ENCODE results near the gene CACNA1C.
"Not testable (repeated sequence)": the region's sequence is repeated elsewhere in the genome, so short reads cannot be mapped to it uniquely, and the experiment has no call there.

The CACNA1C gene

DNA sequence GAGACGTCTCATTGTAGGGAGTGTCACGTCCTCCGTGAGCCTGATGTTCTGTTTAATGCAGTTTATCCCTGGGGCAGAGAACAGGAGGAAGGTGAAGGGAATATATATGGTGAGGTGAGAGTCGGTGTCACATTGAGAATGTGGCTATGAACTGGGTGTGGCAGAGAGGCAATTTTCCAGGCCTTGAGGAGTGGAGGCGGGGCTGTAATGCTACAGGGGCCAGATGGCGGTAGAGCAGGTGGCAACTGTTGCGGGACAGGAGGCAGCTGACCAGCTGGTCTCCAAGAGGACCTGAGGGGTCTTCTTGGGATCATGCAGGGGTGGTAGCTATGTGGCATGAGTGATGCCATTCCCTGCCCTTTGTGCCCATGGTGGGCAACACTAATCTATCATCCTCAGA, 59.6 kb downstream of the CACNA1C start:
- DNase-seq (ENCODE audit: low spot score): no peak

DNA sequence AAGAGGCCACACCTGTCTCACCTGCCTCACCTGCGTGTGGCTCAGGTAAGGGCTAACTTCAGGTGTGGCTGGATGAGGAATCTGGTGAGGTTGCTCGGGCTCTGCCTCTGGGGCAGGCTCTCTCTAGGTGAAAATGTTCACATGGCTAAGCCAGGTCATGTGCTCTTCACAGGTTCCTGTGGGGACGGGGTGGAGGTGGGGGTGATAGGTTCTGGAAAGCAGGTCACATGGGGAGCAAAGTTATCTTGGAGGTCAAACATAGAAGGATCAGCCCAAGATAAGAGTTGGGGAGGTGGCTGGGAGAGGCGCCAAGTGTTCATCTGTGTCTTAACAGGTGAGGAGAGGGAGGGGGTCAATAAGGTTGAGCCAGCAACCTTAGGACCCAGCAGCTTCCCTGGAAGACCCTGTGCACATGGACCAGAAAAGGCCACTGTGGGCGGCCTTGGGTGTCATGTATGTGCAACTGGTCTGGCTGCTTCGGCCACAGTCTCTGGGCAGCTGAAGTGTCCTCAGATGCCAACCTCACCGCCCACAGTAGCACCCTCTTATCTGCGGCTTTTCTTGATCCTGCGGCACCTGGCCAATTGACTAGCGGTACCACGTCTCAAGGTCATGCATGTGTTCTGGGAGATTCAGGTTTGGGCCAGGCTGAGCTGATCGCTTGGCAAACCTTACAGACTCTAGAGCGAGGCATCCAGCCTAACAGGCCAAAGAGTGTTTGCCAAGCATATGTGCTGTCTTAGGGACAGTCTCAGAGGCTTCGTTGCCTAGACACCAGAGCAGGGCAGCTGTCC, 60.5 kb downstream of the CACNA1C start:
- no peak for DNase-seq (ENCODE audit: low spot score)

DNA sequence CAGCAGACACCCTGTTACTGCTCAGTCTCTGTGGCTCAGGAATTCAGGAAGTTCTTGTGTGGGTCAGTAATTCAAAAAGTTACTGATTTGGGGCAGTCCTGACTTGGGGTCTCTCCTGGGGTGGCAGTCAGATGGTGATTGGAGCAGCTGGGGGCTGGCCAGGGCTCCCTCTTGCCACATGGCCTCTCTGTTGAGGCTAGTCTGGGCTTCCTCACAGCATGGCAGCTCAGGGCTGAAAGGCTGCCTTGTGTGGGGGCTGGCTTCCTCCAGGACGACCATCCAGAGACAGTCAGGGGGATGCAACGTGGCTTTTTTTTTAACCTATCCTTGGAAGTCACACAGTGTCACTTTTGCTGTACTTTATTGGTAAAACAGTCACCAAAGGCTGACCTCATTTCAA, 61.3 kb downstream of the CACNA1C start:
- DNase-seq (ENCODE audit: low spot score): no peak

DNA sequence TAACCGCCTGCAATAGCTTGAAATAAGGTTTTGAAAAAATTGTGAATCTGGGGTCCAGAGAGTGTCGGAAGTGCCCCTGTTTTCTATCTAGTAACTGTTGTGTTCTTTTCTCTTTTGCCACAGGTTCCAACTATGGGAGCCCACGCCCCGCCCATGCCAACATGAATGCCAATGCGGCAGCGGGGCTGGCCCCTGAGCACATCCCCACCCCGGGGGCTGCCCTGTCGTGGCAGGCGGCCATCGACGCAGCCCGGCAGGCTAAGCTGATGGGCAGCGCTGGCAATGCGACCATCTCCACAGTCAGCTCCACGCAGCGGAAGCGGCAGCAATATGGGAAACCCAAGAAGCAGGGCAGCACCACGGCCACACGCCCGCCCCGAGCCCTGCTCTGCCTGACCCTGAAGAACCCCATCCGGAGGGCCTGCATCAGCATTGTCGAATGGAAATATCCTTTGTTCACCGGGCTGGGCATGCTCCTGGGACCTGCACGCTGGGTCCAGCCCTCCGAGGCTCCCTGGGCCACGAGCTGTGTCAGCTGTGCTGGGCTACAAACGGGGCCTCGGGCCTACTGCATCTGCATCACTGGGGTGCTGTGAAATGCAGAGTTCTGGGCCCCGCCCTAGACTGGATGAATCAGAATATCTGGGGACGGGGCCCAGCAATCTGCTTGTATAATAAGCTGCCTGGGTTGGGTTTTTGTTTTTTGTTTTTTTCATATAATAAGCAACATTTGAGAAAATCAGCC, 62.5 kb downstream of the CACNA1C start:
- DNase-seq (ENCODE audit: low spot score): no peak

DNA sequence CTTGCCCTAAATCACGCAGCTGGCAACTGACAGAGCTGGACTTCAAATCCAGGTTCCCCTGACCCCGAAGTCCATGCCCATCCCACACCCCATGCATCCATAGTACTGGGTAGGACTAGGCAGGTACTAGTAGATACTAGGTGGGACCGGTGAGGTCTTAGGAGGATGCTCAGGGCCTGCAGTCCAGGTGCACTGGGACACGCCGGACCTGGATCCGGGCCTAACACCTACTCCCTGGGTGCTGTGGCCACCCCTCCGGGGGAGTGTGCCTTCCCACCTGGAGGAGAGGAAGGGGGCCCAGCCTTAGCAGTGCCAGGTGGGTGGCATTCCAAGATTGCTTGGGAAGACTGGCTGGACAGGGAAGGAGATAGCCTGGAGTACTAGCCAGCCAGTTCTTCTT, 64.8 kb downstream of the CACNA1C start:
- no peak for DNase-seq (ENCODE audit: low spot score)

DNA sequence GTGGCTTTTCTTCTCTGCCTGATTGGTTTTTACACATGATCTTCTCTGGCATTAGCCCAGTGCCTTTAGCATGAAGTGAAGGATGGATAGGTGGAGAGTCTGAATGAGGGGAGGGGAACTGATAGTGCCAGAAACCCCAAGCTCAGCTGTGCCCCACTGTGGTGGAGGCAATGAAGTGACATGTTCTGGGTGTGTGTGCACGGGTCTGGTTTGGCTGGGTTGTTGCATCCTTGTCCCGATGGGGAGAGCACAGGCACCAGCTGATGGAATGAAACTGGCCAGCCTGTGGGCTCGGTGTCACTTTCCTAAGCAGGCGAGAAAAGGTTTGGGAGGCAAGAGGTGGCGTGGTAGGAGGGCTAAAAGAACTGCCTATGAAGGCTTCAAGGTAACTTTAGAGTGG, 65.3 kb downstream of the CACNA1C start:
- no peak for DNase-seq (ENCODE audit: low spot score)

DNA sequence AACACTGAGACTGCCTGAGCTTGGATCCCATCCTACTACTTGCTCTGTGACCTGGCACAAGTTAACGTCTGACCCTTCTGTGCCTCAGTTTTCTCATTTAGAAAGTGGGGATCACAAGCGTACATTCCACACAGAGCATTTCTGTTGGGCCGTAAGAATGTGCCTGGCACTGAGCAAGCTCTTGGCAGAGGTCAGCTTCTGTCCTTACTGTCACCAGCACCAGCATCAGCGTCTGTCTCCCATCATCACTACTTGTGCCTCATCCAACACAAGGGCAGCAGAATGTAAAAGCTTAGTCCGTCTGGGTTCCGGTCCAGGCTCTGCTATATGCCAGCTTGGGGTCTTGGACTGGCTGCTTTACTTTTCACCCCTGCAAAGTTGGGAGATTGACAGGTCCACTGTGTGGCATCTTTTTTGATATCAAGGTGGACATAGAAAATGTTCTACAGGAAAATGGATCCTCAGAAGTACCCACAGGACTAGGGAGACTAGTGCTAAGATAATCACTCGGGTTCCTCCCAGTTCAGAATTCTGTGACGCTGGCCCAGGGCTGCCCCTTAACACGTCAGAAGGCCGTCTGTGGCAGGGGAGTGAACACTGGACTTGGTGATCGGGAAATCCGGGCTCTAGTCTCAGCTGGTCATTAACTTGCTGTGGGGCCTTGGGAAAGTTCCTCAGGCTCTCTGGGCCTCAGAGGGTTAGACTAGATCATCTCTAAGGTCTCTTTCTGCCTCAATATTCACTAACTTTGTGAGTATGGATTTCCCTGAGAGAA, 65.9 kb downstream of the CACNA1C start:
- DNase-seq (ENCODE audit: low spot score): no peak

DNA sequence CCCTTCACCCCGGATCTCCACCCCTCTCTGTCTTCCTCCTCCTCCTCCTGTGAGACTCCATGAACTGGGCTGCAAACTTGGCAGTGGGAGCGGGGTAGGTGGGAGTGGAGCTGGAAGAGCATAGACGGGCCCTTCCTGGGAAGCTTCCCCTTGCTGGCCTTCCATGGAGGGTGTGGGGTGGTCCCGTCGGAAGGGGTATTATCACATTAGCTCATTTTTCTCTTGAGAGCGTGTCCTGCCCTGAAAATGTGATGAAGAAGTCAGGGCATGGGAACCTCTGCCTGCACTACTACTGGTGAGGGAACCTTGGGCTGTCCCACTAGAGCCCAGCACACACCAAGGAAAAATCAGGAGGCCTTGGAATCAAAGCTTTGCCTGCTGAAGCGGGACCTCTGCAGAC, 66.5 kb downstream of the CACNA1C start:
- no peak for DNase-seq (ENCODE audit: low spot score)

DNA sequence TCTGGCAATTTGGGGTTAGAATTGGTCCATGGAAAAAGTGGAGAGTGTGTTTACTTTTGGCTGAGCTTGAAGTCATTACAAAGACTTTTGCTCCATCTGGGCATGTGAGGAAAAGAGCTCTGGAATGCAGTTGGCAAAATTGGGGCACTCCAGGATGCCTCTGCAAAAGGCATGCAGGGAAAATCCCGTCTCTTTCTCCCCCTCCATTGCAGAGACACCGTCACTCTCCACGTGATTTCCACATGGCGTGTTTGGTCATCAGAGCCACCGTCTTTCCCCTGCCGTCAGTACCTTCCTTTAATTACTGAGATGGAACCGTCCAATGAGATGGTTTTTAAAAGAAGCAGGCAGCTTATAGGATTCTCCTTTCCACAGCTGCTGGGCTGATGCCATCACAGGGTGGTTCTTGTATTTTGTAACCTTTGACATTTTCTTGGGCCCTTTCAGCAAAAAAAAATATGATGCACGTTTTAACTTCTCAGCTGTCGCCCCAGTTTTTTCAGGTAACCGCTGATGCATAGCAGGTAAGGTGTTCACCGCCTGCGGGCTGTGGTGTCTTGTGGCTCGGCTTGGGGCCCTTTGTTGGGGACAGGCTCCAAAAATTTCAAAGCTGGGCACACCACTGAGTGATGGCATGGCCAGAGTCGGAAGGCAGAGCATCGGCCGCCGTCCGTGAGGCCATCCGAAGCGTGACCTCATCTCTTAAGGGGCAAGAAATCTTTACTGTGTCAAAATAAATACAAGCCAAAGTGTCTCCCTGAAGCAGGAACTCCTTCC, 68.4 kb downstream of the CACNA1C start:
- no peak for DNase-seq (ENCODE audit: low spot score)

DNA sequence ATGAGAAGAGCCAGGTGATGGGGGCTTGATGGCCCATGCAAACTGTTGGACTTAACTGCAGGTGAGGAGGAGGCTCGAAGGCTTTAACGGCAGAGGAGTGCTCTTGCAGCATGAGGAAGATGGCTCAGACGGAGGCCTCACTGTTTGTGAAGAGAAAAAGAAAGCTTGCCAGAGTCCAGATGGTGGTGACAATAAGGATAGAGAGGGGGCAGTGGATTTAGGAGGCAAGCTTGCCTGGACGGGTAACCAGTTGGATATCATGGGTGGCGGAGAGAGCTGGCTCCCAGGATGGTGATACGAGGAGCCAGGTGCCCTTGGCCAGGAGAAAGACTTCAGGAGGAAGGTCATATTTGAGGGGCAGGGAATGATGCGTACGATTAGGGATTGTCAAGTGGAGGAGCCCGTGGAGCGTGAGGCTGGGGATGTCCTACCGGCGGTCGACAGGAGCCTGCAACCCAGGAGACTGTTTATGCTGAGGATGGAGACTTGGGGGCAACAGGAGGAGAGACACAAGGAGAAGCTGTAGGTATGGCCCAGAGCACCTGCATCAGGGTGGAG, 71.8 kb downstream of the CACNA1C start:
- no peak for DNase-seq (ENCODE audit: low spot score)

DNA sequence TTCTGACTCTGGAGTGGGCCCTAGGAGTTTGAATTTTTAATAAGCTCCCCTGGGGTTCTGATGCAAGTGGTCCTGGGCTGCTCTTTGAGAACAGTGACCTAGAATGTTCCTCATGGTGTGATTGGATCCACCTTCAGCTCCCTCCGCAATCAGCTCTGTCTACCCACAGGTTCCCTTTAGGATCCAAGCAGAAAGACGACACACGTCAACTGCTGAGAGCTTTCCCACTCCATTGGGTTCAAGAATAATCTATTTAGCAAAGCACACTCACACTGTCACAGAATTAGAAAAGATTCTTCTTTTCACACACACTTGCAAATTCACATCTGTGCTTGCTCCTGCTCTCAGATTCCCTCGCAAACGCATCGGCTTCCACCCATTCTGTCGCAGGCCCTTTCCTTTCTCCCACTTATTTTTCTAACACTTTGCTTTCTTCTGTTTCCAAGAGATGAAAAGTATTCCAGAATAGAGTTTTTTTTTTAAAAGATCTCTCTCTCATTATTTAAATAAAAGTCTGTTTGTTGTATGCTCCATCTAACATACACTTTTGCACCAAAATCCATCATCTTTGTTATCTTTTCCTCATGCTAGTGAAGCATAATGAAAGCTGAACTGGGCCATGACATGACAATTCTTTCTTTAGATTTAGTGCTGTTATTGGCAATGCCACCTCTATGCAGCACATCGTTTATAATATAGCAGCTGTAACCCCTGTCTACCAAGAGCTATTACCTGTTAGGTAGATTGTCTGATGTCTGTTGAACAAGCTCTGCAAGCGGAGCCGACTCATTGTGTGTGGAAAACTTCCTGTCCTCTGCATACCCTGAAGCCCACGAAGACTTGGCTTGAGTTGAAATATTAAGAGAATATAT, 73.1 kb downstream of the CACNA1C start:
- DNase-seq (ENCODE audit: low spot score): no peak

DNA sequence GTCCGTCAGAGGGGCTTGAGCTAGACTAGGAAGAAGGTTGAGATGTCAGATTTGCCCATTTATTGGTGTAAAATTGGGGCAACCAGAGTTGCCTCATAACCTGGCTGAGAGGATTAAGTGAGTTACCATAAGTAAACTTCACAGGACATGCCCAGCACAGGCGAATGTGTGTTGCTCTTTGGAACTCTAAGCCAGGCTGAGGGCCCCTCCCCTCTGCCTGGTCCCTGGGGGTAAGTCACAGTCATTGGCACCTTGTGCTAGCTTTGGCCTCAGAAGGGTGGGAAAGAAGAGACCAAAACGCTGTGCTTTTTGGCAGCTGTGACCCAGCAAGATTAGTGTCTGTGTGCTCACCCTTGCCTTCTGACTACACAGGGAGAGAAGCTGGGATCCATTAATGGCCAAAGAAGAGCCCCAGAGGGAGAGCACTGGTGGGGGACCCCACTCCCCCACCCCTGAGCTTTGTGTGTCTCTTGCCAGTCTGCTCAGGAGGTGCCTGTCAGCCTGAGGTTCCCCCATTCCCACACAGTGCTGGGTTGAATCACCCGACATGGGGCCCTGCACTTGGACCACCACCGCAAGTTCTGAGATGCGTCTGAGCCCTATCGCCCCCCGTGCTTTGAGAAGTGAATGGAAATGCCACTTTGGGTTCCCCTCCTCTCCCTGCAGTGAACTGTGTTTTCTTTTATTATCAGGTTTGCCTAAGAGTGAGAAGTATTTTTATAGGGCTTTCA, 74.1 kb downstream of the CACNA1C start:
- DNase-seq (ENCODE audit: low spot score): no peak

DNA sequence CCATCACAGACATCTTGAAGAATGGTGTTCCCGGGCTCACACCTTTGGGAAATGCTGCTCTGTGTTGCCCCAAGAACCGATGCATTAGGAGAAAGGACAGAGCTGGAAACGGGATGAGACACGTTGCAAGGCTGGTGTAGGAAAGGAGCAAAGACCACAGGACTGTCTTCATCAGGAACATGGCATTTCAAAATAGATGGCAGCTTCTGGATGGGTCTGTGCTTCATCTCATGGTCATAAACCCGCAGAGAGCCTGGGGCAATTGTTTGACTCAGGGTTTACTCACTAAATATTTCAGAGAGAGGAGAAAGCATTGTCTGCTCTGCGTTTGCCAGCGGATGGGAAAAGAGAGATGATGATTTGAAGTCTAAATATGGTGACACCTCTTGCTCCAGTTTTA, 76.3 kb downstream of the CACNA1C start:
- DNase-seq (ENCODE audit: low spot score): peak; percentile 59

DNA sequence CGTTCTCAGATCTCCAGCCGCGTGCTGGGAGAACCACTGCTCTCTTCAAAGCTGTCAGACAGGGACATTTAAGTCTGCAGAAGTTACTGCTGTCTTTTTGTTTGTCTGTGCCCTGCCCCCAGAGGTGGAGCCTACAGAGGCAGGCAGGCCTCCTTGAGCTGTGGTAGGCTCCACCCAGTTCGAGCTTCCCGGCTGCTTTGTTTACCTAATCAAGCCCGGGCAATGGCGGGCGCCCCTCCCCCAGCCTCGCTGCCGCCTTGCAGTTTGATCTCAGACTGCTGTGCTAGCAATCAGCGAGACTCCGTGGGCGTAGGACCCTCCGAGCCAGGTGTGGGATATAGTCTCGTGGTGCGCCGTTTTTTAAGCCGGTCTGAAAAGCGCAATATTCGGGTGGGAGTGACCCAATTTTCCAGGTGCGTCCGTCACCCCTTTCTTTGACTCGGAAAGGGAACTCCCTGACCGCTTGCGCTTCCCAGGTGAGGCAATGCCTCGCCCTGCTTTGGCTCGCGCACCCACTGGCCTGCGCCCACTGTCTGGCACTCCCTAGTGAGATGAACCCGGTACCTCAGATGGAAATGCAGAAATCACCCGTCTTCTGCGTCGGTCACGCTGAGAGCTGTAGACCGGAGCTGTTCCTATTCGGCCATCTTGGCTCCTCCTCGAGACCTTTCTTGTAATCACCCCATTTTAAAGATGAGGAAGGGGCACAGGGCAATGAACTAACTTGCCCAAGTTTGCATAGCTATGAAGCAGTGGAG, 83.1 kb downstream of the CACNA1C start:
- not testable (repeated sequence) for DNase-seq (ENCODE audit: low spot score)

DNA sequence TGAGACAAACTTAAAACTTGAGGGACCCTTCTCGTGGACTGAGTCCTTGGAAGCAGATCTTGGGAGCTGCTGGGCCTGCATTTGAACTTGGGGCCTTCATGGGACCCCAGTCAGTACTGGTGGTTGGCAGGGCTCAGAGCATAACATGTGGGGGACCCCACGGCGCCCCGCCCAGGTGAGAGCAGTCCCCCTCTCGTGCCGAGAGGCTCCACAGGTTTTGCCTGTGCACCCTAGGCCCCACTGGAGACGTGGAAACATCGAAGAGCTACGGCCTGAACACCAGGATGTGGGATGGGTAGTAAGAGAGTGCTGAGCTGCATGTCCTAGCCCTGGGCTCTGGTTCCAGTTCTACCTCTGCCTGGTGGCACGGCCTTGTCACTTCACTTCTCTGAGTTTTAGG, 84.1 kb downstream of the CACNA1C start:
- DNase-seq (ENCODE audit: low spot score): no peak

DNA sequence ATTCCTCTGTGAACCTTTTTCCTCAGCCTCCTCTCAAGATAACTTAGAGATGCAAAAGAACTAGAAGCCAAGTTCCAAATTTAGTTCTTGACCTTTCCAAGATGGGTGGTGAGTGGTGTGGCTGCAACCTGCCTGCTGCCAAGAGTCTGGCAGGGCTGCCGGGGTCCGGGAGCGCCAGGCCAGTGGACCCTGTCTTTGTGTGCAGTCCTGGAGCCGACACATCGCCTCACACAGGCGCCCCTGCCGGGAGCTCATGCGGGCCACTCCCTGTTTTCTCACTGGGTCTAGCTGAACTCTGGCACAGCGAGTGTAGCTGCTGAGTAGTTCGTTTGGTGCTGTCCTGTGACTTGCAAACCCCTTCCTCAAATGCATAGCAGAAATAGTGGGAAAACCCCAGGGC, 84.9 kb downstream of the CACNA1C start:
- DNase-seq (ENCODE audit: low spot score): no peak

DNA sequence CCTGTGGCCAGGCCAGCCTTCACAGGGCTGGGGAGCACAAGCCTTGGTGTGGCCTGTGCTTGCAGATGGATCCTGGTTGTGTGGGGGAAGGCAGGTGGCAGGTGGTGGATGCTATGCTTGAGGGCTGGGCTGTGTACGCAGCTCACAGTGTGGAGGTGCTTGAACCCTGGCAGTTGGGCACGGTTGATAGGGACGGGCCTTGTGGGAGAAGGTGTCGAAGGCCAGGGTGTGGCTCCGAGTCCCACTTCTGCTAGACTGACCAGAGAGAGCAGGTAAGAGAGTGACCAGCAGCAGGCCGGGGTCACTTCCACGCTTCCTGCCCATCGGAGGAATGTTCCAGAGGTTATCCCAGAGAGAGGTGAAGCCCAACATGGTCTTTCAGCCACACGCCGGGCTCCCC, 85.5 kb downstream of the CACNA1C start:
- DNase-seq (ENCODE audit: low spot score): no peak

DNA sequence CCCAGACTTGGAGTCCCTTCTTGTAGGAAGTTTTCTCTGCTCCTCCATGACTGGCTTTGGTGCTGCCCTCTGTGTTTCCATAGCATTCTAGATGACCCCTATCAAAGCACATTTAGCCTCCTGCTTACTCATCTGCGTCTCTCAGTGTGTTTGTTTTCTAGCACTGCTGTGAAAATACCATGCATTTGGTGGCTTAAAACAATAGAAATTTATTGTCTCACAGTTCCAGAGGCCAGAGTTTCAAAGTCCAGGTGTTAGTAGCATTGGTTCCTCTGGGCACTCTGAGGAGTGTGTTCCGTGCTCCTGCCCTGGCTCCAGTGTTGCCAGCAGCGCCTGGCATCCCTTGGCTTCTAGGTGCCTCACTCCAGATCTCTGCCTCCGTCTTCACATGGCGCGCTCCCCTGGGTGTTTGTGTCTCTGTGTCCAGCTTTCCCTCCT, 86.1 kb downstream of the CACNA1C start:
- no peak for DNase-seq (ENCODE audit: low spot score)

DNA sequence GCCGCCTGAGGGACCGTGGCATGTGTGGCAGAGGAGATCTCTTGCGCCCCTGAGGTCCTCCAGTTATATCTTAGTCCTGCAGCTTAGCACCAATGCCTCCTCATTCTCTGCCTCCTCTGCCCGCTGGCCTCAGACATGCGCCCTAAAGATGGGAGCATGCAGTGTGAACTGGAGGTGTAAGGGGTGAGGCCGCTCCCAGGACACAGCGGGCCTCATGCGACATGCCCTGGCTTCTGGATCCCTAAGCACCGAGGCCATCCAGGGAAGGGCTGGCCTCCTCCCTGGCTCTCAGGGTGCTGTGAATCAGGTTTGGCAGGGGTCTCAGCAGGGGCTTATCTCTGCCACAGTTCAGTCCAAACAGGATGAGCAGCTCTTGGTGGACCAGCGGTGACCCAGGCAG, 86.9 kb downstream of the CACNA1C start:
- DNase-seq (ENCODE audit: low spot score): no peak
